ENCODE results near the gene TREML4.

The TREML4 gene

GRCh38 chr6:41252401-41253169, 24.4 kb downstream of the TREML4 start:
- TF ChIP-seq POLR2A (IDR thresholded peaks at IDR 0.05; ENCODE audit: low read length): no peak
- no peak for TF ChIP-seq GATA1 (IDR thresholded peaks at IDR 0.05; ENCODE audit: low read depth, low read length)
- no peak for DNase-seq

GRCh38 chr6:41255110-41255509, 27.0 kb downstream of the TREML4 start:
- TF ChIP-seq POLR2A (IDR thresholded peaks at IDR 0.05; ENCODE audit: low read length) (no peak), GATA1 (IDR thresholded peaks at IDR 0.05; ENCODE audit: low read depth, low read length) (no peak)
- no peak for DNase-seq

GRCh38 chr6:41255638-41256246, 27.6 kb downstream of the TREML4 start:
- TF ChIP-seq GATA1 (IDR thresholded peaks at IDR 0.05; ENCODE audit: low read depth, low read length): no peak
- no peak for TF ChIP-seq POLR2A (IDR thresholded peaks at IDR 0.05; ENCODE audit: low read length)
- DNase-seq: no peak

- TF ChIP-seq GATA1 (IDR thresholded peaks at IDR 0.05; ENCODE audit: low read depth, low read length) (no peak), POLR2A (IDR thresholded peaks at IDR 0.05; ENCODE audit: low read length) (no peak)
- no peak for DNase-seq
Measured at GRCh38 chr6:41256383-41256782, 28.2 kb downstream of the TREML4 start.

- no peak for TF ChIP-seq POLR2A (IDR thresholded peaks at IDR 0.05; ENCODE audit: low read length)
- TF ChIP-seq GATA1 (IDR thresholded peaks at IDR 0.05; ENCODE audit: low read depth, low read length): no peak
- no peak for DNase-seq
Measured at GRCh38 chr6:41257369-41258195, 29.4 kb downstream of the TREML4 start.

- no peak for TF ChIP-seq GATA1 (IDR thresholded peaks at IDR 0.05; ENCODE audit: low read depth, low read length)
- TF ChIP-seq POLR2A (IDR thresholded peaks at IDR 0.05; ENCODE audit: low read length): no peak
Measured at GRCh38 chr6:41258196-41258493, 30.0 kb downstream of the TREML4 start.

GRCh38 chr6:41262401-41262800, 34.3 kb downstream of the TREML4 start:
- DNase-seq: no peak

More at GRCh38 chr6:41258196-41258493, 30.0 kb downstream of the TREML4 start:
- DNase-seq: no peak

GRCh38 chr6:41263267-41263666, 35.1 kb downstream of the TREML4 start:
- no peak for DNase-seq
- TF ChIP-seq POLR2A (IDR thresholded peaks at IDR 0.05; ENCODE audit: low read length): no peak
- no peak for TF ChIP-seq GATA1 (IDR thresholded peaks at IDR 0.05; ENCODE audit: low read depth, low read length)

More at GRCh38 chr6:41262401-41262800, 34.3 kb downstream of the TREML4 start:
- no peak for TF ChIP-seq GATA1 (IDR thresholded peaks at IDR 0.05; ENCODE audit: low read depth, low read length)
- TF ChIP-seq POLR2A (IDR thresholded peaks at IDR 0.05; ENCODE audit: low read length): no peak

- DNase-seq: no peak
- TF ChIP-seq GATA1 (IDR thresholded peaks at IDR 0.05; ENCODE audit: low read depth, low read length): no peak
- TF ChIP-seq POLR2A (IDR thresholded peaks at IDR 0.05; ENCODE audit: low read length): no peak
Measured at GRCh38 chr6:41266541-41266940, 38.4 kb downstream of the TREML4 start.

GRCh38 chr6:41268478-41268877, 40.3 kb downstream of the TREML4 start:
- no peak for TF ChIP-seq GATA1 (IDR thresholded peaks at IDR 0.05; ENCODE audit: low read depth, low read length)
- TF ChIP-seq POLR2A (IDR thresholded peaks at IDR 0.05; ENCODE audit: low read length): no peak
- no peak for DNase-seq

GRCh38 chr6:41269166-41269565, 41.0 kb downstream of the TREML4 start:
- TF ChIP-seq GATA1 (IDR thresholded peaks at IDR 0.05; ENCODE audit: low read depth, low read length) (no peak), POLR2A (IDR thresholded peaks at IDR 0.05; ENCODE audit: low read length) (no peak)
- DNase-seq: no peak

- DNase-seq: no peak
- TF ChIP-seq GATA1 (IDR thresholded peaks at IDR 0.05; ENCODE audit: low read depth, low read length) (no peak), POLR2A (IDR thresholded peaks at IDR 0.05; ENCODE audit: low read length) (no peak)
Measured at GRCh38 chr6:41269716-41270115, 41.6 kb downstream of the TREML4 start.

- no peak for DNase-seq
- TF ChIP-seq GATA1 (IDR thresholded peaks at IDR 0.05; ENCODE audit: low read depth, low read length): no peak
- TF ChIP-seq POLR2A (IDR thresholded peaks at IDR 0.05; ENCODE audit: low read length): no peak
Measured at GRCh38 chr6:41271901-41272395, 43.8 kb downstream of the TREML4 start.

GRCh38 chr6:41272591-41273240, 44.6 kb downstream of the TREML4 start:
- TF ChIP-seq GATA1 (IDR thresholded peaks at IDR 0.05; ENCODE audit: low read depth, low read length): no peak
- DNase-seq: no peak
